Measurements from ENCODE around the gene TSR3.

The TSR3 gene

DNA sequence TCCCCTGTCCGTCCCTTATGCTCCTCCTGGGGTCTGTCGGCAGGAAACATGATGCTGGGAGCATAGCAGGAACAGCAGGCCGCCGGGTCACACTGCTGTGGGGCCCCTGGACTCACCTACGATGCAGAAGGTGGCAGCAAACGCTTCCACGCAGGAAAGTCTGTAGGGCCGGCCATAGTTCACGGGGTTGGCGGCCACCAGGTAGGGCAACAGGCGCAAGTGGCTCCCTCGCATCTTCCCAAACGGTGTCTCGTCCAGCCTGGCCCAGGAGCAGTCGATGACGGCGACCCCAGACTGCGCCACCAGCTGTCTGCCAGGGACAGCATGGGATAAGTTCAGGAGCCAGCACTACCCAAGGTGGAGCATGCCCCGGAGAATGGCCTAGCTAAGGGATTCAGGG lies 987 bp downstream of the TSR3 start:
- DNase-seq (ENCODE audit: low read depth) = no peak
- H3K4me3 ChIP-seq (ENCODE audit: low read length) = peak overlapping the region; percentile 87
- TF ChIP-seq, protein P1, sequence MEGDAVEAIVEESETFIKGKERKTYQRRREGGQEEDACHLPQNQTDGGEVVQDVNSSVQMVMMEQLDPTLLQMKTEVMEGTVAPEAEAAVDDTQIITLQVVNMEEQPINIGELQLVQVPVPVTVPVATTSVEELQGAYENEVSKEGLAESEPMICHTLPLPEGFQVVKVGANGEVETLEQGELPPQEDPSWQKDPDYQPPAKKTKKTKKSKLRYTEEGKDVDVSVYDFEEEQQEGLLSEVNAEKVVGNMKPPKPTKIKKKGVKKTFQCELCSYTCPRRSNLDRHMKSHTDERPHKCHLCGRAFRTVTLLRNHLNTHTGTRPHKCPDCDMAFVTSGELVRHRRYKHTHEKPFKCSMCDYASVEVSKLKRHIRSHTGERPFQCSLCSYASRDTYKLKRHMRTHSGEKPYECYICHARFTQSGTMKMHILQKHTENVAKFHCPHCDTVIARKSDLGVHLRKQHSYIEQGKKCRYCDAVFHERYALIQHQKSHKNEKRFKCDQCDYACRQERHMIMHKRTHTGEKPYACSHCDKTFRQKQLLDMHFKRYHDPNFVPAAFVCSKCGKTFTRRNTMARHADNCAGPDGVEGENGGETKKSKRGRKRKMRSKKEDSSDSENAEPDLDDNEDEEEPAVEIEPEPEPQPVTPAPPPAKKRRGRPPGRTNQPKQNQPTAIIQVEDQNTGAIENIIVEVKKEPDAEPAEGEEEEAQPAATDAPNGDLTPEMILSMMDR (conservative IDR thresholded peaks at IDR 0.05; ENCODE audit: low read depth, low read length) = no peak

DNA sequence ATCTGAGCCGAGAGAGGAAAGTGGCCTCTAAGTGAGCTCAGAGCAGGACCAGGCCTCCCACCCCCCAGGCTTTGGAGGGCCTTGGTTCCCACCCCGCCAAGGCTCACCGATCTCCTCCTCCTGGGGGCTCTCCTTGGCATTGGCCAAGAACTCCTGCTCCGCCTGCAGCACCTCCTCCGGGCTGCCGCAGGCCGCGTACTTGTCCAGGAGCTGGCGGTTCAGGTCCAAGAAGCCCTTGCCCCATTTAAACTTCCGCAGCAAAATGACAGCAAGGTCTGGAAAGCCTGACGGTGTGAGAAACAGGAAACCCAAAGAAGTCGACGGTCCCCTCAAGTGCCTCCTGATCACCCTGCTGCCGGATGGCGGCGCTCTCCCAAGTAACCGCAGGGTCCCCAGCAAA lies 1.7 kb downstream of the TSR3 start:
- DNase-seq (ENCODE audit: low read depth) = no peak
- TF ChIP-seq, protein P1 (conservative IDR thresholded peaks at IDR 0.05; ENCODE audit: low read depth, low read length) = no peak
- H3K4me3 ChIP-seq (ENCODE audit: low read length) = no peak overlapping the region

DNA sequence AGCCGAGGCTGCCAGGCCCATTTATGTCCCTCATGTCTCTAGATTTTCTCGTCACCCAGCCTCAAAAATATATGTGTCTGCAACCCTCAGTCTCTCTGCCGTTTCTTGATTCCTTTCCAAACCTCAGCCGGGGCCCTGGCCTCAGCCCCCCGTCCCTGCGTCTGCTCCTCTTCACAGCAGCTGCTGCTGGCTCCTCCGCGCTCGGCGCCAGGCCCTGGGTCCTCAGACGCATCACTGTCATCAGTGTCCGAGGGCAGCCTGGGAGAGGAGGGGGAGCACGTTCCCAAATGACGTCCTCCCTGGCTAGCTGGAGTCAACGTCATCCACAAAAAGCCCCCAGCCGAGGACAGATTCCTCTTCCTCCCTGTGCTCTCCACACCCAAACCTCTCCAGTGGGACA lies 2.3 kb downstream of the TSR3 start:
- TF ChIP-seq, protein P1 (conservative IDR thresholded peaks at IDR 0.05; ENCODE audit: low read depth, low read length) = no peak
- no peak for DNase-seq (ENCODE audit: low read depth)
- H3K4me3 ChIP-seq (ENCODE audit: low read length) = no peak overlapping the region

DNA sequence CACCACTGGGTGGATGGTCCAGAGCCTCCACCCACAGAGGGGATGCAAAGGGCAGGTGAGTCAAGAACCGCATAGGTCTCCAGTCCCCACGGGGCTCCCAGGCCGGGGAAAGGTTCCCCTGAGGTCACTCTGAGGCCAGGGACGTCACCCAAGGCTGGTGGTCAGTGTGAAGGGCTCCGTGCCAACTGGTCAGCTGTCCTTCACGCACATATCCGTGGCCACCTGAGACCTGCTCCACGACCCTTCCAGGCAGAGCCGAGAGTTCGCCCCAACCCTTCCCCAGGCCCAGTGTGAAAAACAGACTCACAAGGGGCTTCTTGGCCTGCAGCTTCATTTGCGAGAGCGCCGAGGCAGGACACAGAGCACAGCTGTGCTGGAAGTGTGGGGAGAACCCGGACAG lies 2.8 kb downstream of the TSR3 start:
- DNase-seq (ENCODE audit: low read depth) = no peak
- TF ChIP-seq, protein P1 (conservative IDR thresholded peaks at IDR 0.05; ENCODE audit: low read depth, low read length) = no peak
- H3K4me3 ChIP-seq (ENCODE audit: low read length) = no peak overlapping the region

DNA sequence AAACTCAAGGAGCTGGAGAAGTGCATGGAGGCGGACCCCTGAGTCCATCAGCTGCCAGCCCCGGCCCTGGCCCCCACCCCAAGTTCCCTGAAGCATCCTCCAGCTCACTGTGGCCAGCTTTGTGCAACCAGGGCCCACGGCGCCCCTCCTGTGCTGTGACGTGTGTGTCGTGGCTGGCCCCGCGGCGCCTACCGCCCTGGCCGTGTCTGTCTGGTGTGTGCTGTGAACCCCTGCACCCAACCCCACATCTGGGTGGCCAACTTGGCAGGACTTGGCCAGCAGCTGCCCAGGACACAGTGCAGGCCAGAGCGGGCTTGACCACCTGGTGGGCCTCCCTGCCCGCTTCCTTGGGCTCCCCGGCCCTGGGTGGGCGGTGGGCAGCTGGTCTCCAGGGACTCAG lies 3.2 kb downstream of the TSR3 start:
- DNase-seq (ENCODE audit: low read depth) = no peak

DNA sequence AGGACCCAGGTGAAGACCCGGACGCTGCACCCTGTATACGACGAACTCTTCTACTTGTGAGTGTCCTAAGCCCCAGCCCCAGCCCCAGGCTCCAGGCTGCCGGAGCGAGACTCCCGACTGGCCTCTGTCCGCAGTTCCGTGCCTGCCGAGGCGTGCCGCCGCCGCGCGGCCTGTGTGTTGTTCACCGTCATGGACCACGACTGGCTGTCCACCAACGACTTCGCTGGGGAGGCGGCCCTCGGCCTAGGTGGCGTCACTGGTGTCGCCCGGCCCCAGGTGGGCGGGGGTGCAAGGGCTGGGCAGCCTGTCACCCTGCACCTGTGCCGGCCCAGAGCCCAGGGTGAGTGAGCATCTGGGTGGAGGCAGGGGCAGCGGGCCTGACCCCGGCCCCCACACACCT lies 3.7 kb downstream of the TSR3 start:
- TF ChIP-seq, protein P1 (conservative IDR thresholded peaks at IDR 0.05; ENCODE audit: low read depth, low read length) = no peak
- no peak for DNase-seq (ENCODE audit: low read depth)

More for the DNA sequence above, 3.2 kb downstream of the TSR3 start:
- no peak overlapping the region for H3K4me3 ChIP-seq (ENCODE audit: low read length)
- TF ChIP-seq, protein P1 (conservative IDR thresholded peaks at IDR 0.05; ENCODE audit: low read depth, low read length) = no peak

DNA sequence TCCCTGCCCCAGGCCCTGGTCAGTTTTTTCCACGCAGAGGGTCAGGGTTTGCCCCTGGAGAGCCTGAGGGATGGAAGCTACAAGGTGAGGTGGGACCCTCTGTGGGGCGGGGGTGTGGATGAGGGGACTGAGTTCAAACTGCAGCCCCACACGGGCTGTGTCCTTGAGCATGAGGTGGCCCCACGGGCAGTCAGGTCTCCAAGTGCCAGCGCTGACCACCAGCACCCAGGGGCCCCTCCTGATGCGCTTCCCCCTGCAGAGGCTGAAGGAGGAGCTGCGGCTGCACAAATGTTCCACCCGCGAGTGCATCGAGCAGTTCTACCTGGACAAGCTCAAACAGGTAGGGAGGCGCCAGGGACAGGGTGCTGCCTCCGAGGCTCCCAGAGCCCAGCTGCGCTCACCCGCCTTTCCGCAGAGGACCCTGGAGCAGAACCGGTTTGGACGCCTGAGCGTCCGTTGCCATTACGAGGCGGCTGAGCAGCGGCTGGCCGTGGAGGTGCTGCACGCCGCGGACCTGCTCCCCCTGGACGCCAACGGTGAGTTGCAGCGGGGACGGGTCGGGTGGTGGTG lies 4.3 kb downstream of the TSR3 start:
- TF ChIP-seq, protein P1 (conservative IDR thresholded peaks at IDR 0.05; ENCODE audit: low read depth, low read length) = no peak
- no peak overlapping the region for H3K4me3 ChIP-seq (ENCODE audit: low read length)
- DNase-seq (ENCODE audit: low read depth) = no peak

More for the DNA sequence above, 3.7 kb downstream of the TSR3 start:
- H3K4me3 ChIP-seq (ENCODE audit: low read length) = no peak overlapping the region

All from retinal pigment epithelial cell (primary cell).